AG04449 (cell line): ENCODE measurements around the gene SMIM14.
A peak's percentile ranks its signal among the peaks of the same experiment; 100 is the strongest.

Experiments used
- CTCF ChIA-PET: fragments of 350-600 bp; formaldehyde crosslinking; extraction: SDS; loops from one replicate; lab custom pipeline; 2021; ENCODE audit warnings: antibody characterized with exemption; lab: Yijun Ruan, JAX
- POLR2A ChIA-PET: fragments of 400-600, 350-600 bp; formaldehyde crosslinking; extraction: SDS; loops from one replicate; lab custom pipeline; 2020; ENCODE audit warnings: antibody characterized with exemption, inconsistent platforms; lab: Yijun Ruan, JAX
- DNase-seq: peaks from one replicate; pipeline ENCODE4 v3.0.0-alpha.2; 2010; ENCODE audit warnings: low read depth, low spot score
- H3K4me3 ChIP-seq: 2 replicates; pipeline ENCODE4 v1.5.1; 2011; ENCODE audit warnings: low read depth, mild to moderate bottlenecking, control low read depth, low read length
- TF ChIP-seq, protein P1 (sequence below): IDR thresholded peaks from one replicate; pipeline ENCODE4 v1.5.1; 2011; ENCODE audit warnings: mild to moderate bottlenecking, moderate library complexity, low read length, control low read depth, inconsistent platforms; ENCODE audit not compliant: insufficient read depth; ENCODE audit errors: missing control alignments

Gene SMIM14

GRCh38 chr4:39569209-39569608, 69.5 kb downstream of the SMIM14 start:
- no peak for DNase-seq
- H3K4me3 ChIP-seq = no peak overlapping the region
- ChIA-PET POLR2A (no interaction called here), CTCF (no interaction called here)
- TF ChIP-seq, protein P1, sequence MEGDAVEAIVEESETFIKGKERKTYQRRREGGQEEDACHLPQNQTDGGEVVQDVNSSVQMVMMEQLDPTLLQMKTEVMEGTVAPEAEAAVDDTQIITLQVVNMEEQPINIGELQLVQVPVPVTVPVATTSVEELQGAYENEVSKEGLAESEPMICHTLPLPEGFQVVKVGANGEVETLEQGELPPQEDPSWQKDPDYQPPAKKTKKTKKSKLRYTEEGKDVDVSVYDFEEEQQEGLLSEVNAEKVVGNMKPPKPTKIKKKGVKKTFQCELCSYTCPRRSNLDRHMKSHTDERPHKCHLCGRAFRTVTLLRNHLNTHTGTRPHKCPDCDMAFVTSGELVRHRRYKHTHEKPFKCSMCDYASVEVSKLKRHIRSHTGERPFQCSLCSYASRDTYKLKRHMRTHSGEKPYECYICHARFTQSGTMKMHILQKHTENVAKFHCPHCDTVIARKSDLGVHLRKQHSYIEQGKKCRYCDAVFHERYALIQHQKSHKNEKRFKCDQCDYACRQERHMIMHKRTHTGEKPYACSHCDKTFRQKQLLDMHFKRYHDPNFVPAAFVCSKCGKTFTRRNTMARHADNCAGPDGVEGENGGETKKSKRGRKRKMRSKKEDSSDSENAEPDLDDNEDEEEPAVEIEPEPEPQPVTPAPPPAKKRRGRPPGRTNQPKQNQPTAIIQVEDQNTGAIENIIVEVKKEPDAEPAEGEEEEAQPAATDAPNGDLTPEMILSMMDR = no peak

DNA sequence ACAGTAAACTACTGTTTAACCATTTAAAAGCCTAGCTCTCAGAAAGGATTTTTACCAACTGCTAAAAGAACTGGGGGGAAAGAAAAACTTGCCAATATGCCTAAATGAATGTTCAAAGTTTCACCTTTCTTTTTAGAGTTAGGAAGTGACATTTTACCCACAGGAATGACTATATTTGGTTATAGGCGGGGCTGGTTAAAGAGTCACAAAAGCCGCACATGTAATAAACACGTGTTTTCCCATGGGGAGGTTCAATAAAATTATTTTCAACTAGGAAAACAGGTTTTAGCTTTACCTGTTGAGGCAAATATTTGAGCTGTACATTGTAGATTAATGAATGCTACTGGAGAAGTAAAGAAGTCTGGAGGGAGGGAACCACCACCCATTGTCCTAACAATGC, 69.9 kb downstream of the SMIM14 start:
- ChIA-PET POLR2A (no interaction called here), CTCF (no interaction called here)
- TF ChIP-seq, protein P1 = no peak
- no peak overlapping the region for H3K4me3 ChIP-seq
- no peak for DNase-seq

GRCh38 chr4:39565878-39566600, 72.6 kb downstream of the SMIM14 start:
- DNase-seq = peak; percentile 81
- ChIA-PET POLR2A (no interaction called here), CTCF (no interaction called here)
- TF ChIP-seq, protein P1 = no peak
- H3K4me3 ChIP-seq = no peak overlapping the region

GRCh38 chr4:39563346-39563847, 75.3 kb downstream of the SMIM14 start:
- no peak overlapping the region for H3K4me3 ChIP-seq
- CTCF ChIA-PET = no interaction called here
- POLR2A ChIA-PET = interaction anchor here (1.2 kb wide), 1 partner anchor 36 kb away, joined by 3 read pairs; the partner anchor contains the start of gene UGDH
- DNase-seq = no peak
- TF ChIP-seq, protein P1 = no peak

DNA sequence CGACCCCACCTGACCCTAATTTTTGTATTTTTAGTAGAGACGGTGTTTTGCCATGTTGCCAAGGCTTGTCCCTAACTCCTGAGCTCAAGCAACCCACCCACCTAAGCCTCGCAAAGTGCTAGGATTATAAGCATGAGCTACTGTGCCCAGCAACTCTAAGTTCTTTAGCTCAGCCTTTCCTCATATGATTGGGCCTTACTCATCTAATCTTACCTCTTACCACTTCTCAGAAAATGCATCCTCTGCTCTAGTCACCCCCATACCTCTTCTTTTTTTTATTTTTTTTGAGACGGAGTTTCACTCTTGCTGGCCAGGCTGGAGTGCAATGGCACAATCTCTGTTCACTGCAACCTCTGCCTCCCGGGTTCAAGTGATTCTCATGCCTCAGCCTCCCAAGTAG, 75.9 kb downstream of the SMIM14 start:
- H3K4me3 ChIP-seq = no peak overlapping the region
- TF ChIP-seq, protein P1 = no peak
- ChIA-PET CTCF (no interaction called here), POLR2A (no interaction called here)
- DNase-seq = no peak

DNA sequence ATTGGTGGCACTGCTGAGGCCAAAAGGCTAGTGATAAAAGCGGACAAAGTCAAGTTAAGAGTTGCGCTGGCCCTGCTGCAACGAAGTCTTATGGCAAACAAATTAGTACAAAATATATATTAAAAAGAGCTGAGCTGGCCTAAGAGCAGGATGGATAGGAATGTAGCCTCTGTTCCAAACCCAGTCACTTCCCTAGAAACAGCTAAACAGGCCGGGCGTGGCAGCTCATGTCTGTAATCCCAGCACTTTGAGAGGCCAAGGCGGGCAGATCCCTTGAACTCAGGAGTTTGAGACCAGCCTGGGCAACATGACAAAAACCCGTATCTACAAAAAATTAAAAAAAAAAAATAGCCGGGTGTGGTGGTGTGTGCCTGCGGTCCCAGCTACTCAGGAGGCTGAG, 79.0 kb downstream of the SMIM14 start:
- CTCF ChIA-PET = interaction anchor here (1.3 kb wide), 1 partner anchor 91 kb away, joined by 3 read pairs; no protein-coding TSS in a partner anchor
- DNase-seq = no peak

More for the DNA sequence above, 79.0 kb downstream of the SMIM14 start:
- H3K4me3 ChIP-seq = no peak overlapping the region
- POLR2A ChIA-PET = interaction anchor here (2.0 kb wide), 1 partner anchor 32 kb away, joined by 9 read pairs; the partner anchor contains the start of gene UGDH
- TF ChIP-seq, protein P1 = no peak
